ENCODE data around the gene CNNM2. TPM values are rescaled to one million over a fixed set of nuclear protein-coding genes. Genes with fewer than 3 reads are reported as not detected.
"Not testable (repeated sequence)": the region's sequence is repeated elsewhere in the genome, so short reads cannot be mapped to it uniquely, and the experiment has no call there.

The CNNM2 gene
- total RNA-seq, 6 experiments from 2014 or later: 7.7 to 9.1 (median 8.1) TPM

GRCh38 chr10:103124420-103125096 is 206.5 kb downstream of the CNNM2 start:
- Mint-ChIP-seq H3K27me3 (ENCODE audit: insufficient read depth) (no peaks in the 10 kb centered on the region; the same call in 1 of the 2 replicates), H3K36me3 (ENCODE audit: low read depth) (peaks cover 6% of the 10 kb centered on the region), H3K4me3 (no peak overlapping the region), H3K9me3 (no peaks in the 10 kb centered on the region), H3K27ac (no peak overlapping the region), H3K4me1 (ENCODE audit: low read depth) (peaks cover 54% of the 10 kb centered on the region)
- TF ChIP-seq CTCF (IDR thresholded peaks at IDR 0.05): no peak
- no peak for DNase-seq

- Mint-ChIP-seq H3K4me1 (ENCODE audit: low read depth) (peaks cover 49% of the 10 kb centered on the region), H3K27ac (peak overlapping the region; percentile 3; the same call in 1 of the 2 replicates), H3K9me3 (no peaks in the 10 kb centered on the region), H3K27me3 (ENCODE audit: insufficient read depth) (no peaks in the 10 kb centered on the region; the same call in 1 of the 2 replicates), H3K4me3 (no peak overlapping the region), H3K36me3 (ENCODE audit: low read depth) (peaks cover 9% of the 10 kb centered on the region)
- no peak for TF ChIP-seq CTCF (IDR thresholded peaks at IDR 0.05)
- DNase-seq: peak; percentile 6
These were observed 207.5 kb downstream of the CNNM2 start for GRCh38 chr10:103125323-103126267.

- Mint-ChIP-seq H3K27me3 (ENCODE audit: insufficient read depth) (peaks cover 3% of the 10 kb centered on the region; the same call in 1 of the 2 replicates), H3K36me3 (ENCODE audit: low read depth) (peaks cover 17% of the 10 kb centered on the region), H3K27ac (peak overlapping the region; percentile 42), H3K9me3 (no peaks in the 10 kb centered on the region), H3K4me1 (ENCODE audit: low read depth) (peaks cover 38% of the 10 kb centered on the region), H3K4me3 (no peak overlapping the region; the same call in 1 of the 2 replicates)
- peak; percentile 51 for DNase-seq
- no peak for TF ChIP-seq CTCF (IDR thresholded peaks at IDR 0.05)
These were observed 209.1 kb downstream of the CNNM2 start for GRCh38 chr10:103127241-103127640.

GRCh38 chr10:103130180-103130579 is 212.1 kb downstream of the CNNM2 start:
- Mint-ChIP-seq H3K4me1 (ENCODE audit: low read depth) (peaks cover 37% of the 10 kb centered on the region), H3K36me3 (ENCODE audit: low read depth) (peaks cover 43% of the 10 kb centered on the region)
- not testable (repeated sequence) for H3K4me3 Mint-ChIP-seq; H3K27me3 Mint-ChIP-seq (ENCODE audit: insufficient read depth); H3K9me3 Mint-ChIP-seq; DNase-seq; H3K27ac Mint-ChIP-seq

- Mint-ChIP-seq H3K27ac (no peak overlapping the region), H3K27me3 (ENCODE audit: insufficient read depth) (peaks cover 3% of the 10 kb centered on the region; the same call in 1 of the 2 replicates), H3K4me3 (no peak overlapping the region), H3K4me1 (ENCODE audit: low read depth) (peaks cover 29% of the 10 kb centered on the region), H3K9me3 (no peaks in the 10 kb centered on the region; the same call in 1 of the 2 replicates), H3K36me3 (ENCODE audit: low read depth) (peaks cover 45% of the 10 kb centered on the region)
- DNase-seq: no peak
- TF ChIP-seq CTCF (IDR thresholded peaks at IDR 0.05): no peak
These were observed 212.8 kb downstream of the CNNM2 start for GRCh38 chr10:103130910-103131309.

- DNase-seq; H3K27ac Mint-ChIP-seq; H3K27me3 Mint-ChIP-seq (ENCODE audit: insufficient read depth); H3K9me3 Mint-ChIP-seq; H3K4me3 Mint-ChIP-seq: not testable (repeated sequence)
- H3K36me3 Mint-ChIP-seq (ENCODE audit: low read depth): peaks cover 67% of the 10 kb centered on the region
- H3K4me1 Mint-ChIP-seq (ENCODE audit: low read depth): peaks cover 17% of the 10 kb centered on the region
These were observed 217.1 kb downstream of the CNNM2 start for GRCh38 chr10:103135168-103135567.
